H54 (cell line): ENCODE data around the gene THSD7A.
"Not testable (repeated sequence)": the region's sequence is repeated elsewhere in the genome, so short reads cannot be mapped to it uniquely, and the experiment has no call there.

Experiments
- DNase-seq: peaks from one replicate; pipeline ENCODE4 v3.0.0; 2011; ENCODE audit warnings: low spot score, mixed read lengths; ENCODE audit not compliant: insufficient read length
- FAIRE-seq: peaks from 3 replicates; lab custom pipeline; 2011; peaks lifted over from hg19 to GRCh38; lab: Jason Lieb, UNC
- POLR2A ChIP-seq: IDR thresholded peaks from 2 replicates; pipeline ENCODE4 v1.6.1; 2011; ENCODE audit warnings: low read depth, mild to moderate bottlenecking, low read length

THSD7A gene

DNA sequence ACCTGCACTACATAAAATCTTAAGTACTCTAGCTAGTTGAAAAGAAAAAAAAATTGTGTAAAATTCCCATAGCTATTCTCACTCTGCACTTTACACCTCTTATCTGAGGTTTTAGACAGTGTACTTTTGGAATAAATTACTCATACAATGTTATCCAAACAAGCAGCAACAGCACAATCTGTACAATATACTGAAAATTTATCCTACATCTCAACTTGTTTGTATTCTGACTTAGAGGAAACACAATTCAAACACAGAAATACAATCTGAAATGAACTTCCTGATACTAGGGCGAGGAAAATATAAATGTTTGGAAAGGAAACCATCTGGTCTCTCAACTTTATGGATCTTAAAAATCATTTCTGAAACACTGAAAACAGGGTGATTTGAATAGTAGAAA is 381.7 kb downstream of the THSD7A start:
- DNase-seq, result no peak
- peak; percentile 70 for FAIRE-seq
- TF ChIP-seq POLR2A, result no peak

DNA sequence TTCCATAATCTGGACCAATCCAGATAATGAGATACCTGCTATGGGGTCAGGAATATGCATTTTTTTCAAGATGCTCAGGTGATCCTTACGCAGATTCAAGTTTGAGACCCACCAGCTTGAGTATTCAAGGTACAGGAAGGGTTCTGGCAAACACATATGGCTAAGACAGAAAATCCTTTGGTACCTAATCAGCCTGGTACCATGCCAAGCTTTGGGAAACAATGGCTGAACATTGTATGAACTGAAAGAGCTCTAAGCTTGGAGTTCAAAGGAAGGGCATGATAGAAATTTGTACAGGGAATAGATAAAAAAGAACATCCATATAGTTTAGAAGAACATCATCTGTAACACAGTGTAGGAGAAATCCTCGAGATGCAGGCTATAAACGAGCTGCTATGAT is 382.7 kb downstream of the THSD7A start:
- TF ChIP-seq POLR2A, result no peak
- FAIRE-seq (no peak), DNase-seq (no peak)

DNA sequence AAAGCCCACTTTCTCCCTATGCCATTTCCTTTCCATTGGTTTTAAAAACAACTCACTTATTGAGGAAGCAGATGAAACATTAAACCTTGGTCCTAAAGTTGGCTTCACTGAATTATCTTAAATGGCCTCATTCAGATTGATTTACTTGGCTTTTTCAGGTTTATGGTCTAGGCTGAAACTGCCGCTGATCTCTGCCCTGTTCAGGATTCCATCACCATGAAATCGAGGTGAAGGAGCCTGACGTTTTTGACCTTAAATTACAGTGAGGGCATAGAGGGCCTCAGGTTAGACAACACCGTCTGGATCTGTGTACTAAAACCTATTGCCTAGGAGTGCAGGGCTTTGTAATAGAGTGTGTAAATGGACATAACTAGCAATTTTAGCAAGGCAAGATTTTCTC is 383.7 kb downstream of the THSD7A start:
- DNase-seq, result no peak
- TF ChIP-seq POLR2A, result no peak

DNA sequence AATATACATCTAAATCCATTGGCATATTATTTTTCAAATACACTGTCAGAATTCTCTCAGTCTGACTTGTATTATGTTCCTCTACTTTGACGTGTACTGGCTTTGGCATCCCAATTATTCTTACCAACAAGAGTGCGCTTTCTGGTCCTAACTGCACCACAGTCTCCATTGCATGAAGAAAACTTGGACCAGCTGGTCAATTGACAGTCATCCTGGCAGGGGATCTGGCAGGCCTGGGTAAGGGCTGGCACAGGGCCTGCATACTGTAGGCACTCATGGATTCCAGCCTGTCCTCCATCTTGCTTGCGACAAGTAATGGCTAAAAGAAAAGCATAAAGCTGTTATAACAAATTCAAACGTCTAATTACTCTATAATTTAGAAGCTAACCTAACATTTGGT is 384.9 kb downstream of the THSD7A start:
- no peak for FAIRE-seq
- no peak for TF ChIP-seq POLR2A
- DNase-seq, result no peak

More for the DNA sequence above, 383.7 kb downstream of the THSD7A start:
- peak; percentile 62 for FAIRE-seq

DNA sequence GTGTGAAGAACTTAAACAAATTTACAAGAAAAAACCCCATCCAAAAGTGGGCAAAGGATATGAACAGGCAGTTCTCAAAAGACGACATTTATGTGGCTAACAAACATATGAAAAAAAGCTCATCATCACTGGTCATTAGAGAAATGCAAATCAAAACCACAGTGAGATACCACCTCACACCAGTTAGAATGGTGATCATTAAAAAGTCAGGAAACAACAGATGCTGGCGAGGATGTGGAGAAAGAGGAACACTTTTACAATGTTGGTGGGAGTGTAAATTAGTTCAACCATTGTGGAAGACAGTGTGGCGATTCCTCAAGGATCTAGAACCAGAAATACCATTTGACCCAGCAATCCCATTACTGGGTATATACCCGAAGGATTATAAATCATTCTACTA is 388.1 kb downstream of the THSD7A start:
- not testable (repeated sequence) for DNase-seq, FAIRE-seq

DNA sequence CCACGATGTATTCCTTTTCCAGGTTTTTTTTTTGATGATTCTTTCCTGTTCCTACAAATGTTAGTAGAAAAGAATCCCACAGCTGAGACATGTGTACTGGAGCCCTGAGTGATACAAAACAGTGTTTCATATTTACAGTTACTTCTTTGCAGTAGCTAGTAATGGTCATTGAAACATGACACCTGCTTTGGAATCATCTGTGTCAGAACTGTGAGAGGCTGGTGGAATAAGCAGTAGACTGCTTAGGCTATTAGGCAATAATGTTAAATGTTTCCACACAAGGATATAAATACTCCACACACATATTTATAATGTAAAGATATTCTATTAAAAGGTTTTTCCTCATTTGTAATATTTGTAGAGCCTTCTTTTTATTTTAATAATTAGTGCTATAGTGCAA is 394.0 kb downstream of the THSD7A start:
- DNase-seq (no peak), FAIRE-seq (peak; percentile 75)
- TF ChIP-seq POLR2A, result no peak

DNA sequence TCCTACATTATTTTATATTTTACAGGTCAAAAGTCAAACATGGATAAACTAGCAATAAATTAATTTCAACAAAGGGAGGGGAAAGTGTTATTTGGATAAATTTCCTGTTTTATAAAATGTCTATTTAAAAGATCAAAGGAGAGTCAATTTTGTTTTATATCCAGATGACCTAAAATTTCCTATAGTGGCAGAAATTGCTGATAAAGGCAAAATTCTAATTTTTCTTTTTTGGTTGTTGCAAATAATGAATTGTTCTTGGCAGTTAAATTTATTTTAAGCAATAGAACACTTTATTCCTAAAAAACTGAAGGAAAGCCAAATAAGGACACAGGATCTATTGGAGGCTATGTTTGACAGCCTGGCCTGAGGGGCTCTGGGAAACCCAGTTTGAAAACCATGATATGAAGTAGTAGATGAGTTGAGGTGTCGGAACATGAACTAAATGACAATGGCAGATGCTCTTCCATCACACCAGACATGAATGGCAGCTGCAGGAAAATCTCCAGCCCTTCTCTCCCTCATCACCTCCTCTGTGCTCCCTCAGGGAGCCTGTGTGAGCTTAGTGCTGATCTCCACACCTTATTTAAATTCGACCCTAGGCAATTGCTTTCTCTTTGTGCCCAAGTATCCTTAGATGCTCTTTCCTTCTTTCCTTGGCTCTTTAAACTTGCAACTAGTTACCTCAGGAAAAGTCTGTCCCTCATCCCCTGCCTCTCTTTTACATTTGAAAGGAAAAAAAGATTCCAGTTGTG is 395.0 kb downstream of the THSD7A start:
- TF ChIP-seq POLR2A, result no peak
- FAIRE-seq, result no peak
- DNase-seq, result no peak

DNA sequence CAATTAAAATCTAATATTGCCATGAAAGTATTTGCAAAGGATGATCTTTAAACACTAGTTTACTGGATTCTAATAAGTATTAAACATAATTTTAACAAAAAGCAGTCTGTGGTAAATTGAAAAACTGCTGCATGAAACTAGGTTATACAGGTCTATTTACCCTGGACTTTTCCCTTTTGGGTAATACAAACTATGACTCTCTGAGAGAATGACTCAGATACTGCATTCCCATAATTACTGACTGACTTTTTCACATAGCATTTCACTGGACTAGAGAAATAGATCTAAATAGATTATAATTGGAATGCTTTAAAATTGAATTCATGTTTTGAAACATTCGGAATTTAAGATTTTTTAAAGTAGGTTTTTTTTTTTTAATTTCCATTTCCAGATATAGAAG is 395.7 kb downstream of the THSD7A start:
- FAIRE-seq (peak; percentile 94), DNase-seq (no peak)
- no peak for TF ChIP-seq POLR2A

DNA sequence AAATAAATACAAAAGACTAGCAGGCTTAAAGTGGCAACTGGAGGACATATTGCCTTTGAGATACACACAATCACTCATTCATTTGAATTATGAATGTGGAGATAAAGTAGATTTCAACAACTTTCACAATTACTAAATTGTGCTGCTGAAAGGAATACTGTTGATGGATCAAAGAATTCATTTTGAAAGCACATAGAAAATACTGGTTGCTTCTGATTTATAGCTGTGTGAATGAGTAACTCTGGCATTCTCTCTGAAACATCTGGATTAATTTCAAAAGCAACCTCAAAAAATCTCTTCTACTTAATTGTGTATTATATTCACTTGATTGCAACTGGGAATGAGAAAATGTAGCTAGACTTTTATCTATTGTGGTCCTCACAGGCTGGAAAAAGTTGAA is 397.6 kb downstream of the THSD7A start:
- no peak for TF ChIP-seq POLR2A
- peak; percentile 83 for FAIRE-seq
- DNase-seq, result no peak

DNA sequence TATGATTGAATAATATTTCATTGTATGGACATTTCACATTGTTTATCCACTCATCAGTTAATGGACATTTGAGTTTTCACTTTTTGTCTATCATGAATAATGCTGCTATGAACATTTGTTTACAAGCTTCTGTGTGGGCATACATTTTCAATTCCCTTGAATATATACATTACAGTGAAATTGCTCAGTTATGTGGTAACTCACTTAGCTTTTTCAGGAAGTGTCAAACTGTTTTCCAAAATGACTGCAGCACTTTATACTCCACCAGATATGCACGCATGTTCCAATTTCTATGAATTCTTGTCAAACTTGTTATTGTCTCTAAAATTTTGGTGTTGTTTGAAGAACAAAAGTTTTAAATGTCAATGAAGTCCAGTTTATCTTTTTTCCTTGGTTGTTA is 401.2 kb downstream of the THSD7A start:
- TF ChIP-seq POLR2A, result no peak
- no peak for DNase-seq
- peak; percentile 88 for FAIRE-seq

DNA sequence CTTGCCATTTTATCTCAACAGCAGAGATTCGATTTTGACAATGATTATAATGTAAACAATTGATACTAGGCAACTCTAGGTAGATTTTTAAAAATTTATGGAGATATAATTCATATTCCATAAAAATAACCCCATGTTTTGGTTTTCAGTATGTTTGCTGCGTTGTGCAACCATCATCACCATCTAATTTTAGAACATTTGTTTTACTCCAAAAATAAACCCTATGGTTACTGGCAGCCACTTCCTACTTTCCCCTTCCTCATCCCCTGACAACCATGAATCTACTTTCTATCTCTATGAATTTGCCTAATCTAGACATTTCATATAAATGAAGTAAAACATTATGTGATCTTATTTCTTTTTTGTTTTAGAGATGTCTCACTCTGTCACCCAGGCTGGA is 401.9 kb downstream of the THSD7A start:
- no peak for TF ChIP-seq POLR2A
- no peak for DNase-seq
- FAIRE-seq, result no peak

DNA sequence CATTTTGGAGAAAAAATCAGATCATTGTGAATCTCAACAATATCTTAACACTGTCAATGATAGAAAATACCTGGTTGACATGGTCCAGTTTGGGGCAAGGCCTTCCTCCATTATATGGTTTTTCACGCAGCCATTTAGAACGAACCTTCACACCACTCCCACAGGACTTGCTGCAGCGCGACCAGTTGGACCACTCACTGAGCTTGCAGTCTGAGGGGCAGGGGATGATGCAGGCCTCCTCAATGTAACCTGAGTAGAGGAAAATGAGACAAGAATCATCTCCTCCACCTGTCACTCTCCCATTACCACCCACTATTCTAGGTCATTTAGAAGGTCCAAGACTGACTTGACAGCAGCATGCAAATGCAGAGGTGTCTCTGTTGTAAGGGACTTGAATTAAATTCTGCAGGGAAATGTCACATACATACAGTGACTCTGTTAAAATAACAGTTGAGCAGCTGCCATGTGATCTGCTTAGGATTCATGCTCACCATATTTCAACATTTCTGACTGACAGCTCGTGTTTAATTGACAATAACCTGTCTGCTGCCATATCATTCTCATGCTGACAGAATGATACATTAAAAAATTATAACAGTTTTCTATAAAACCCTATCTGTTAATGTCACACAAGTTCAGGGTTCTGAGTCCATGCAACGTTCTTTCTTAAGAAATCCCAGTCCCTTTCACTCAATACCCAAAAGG is 403.0 kb downstream of the THSD7A start:
- DNase-seq (no peak), FAIRE-seq (no peak)
- no peak for TF ChIP-seq POLR2A

DNA sequence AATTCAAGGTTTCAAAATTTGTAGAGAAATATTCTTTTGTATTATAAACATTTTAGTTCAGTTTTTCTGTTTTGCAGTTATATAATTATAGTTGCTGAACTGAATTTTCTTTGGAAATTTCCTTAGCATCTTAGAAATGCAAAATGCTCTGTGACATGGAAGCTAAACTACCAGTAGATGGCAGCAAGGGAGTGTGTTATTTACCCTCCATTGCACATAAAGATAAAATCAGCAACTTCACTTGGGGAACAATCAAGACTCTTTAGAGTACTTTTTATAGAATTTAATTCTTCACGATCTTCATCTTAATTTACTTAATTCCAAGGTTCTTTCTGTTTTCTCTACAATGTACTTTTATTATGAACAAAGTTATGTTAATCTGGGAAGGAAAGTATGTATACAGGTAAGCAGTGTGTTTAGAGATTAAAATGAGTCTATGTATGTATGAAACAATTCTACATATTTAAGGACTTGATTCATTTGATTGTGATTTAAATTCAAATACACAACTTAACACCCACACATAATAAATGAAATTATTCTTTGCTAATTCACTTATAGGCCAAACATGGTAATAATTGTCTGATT is 404.2 kb downstream of the THSD7A start:
- FAIRE-seq, result peak; percentile 93
- DNase-seq, result peak; percentile 18
- TF ChIP-seq POLR2A, result no peak

DNA sequence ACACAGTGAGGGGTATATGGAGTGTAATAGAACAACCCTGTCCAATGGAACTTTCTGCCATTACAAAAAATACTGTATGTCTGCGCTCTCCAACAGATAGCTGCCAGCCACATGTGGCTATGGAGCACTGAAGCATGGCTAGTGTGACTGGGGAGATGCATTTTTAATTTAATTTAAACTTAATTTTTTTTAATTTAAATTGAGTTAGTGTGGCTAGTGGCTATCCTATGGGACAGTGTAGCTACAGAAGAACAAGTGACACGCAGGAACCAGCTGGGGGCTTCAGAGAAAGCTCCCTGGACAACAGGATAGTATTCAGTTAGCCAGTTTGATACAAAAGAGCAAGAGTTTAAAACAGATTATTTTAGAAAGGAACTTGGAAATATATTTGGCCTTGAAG is 408.0 kb downstream of the THSD7A start:
- FAIRE-seq, result no peak
- no peak for TF ChIP-seq POLR2A
- DNase-seq, result no peak

DNA sequence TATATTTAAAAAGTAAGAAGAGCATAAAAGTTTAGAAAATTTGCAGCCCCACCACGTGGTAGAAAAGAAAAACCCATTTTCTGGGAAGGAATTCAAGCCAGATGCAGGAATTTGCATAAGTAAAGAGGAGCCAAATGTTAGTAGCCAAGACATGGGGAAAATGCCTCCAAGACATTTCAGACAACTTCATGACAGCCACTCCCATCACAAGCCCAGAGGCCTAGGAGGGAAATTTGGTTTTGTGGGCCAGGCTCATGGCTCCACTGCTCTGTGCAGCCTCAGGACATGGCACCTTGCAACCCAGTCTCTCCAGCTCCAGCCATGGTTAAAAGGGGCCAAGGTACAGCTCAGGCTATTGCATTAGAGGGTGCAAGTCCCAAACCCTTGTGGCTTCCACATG is 411.9 kb downstream of the THSD7A start:
- TF ChIP-seq POLR2A, result no peak
- no peak for DNase-seq
- no peak for FAIRE-seq
